Gastroesophageal sphincter (tissue), 4 donors: ENCODE data around the gene PNKD. TPM values are rescaled to one million over a fixed set of nuclear protein-coding genes. Genes with fewer than 3 reads are reported as not detected.

ENCODE experiments used
- ATAC-seq: fragments of 150-250 bp; one replicate; pipeline ENCODE4 v1.9.1; 2016; ENCODE audit warnings: mild to moderate bottlenecking, moderate library complexity
- H3K27ac ChIP-seq, 4 donors: fragments of 200-600 bp; sonication (generic) in 3 of 4; 1 replicate in 3 of 4; 2 replicates in 1 of 4; pipeline ENCODE4 v1.5.1; 2016 to 2019
- H3K27me3 ChIP-seq: fragments of 200-600 bp; sonication (generic); one replicate; pipeline ENCODE4 v1.5.1; 2019
- H3K36me3 ChIP-seq, 2 donors: fragments of 200-600 bp; sonication (generic); one replicate each; pipeline ENCODE4 v1.5.1; 2019; ENCODE audit warnings: control low read depth in 1 of 2
- H3K4me1 ChIP-seq, 3 donors: fragments of 200-600 bp; sonication (generic); 1 replicate in 2 of 3; 2 replicates in 1 of 3; pipeline ENCODE4 v1.5.1; 2016 to 2019; ENCODE audit warnings: control low read depth in 2 of 3
- H3K4me3 ChIP-seq, 2 donors: fragments of 200-600 bp; sonication (generic); one replicate each; pipeline ENCODE4 v1.5.1; 2019; ENCODE audit warnings: mild to moderate bottlenecking in 1 of 2, moderate library complexity in 1 of 2
- H3K9me3 ChIP-seq, 3 donors: fragments of 200-600 bp; sonication (generic); one replicate each; pipeline ENCODE4 v1.5.1; 2017 to 2019; ENCODE audit warnings: control low read depth in 2 of 3
- EP300 ChIP-seq: sonication (generic); formaldehyde crosslinking; IDR thresholded peaks from one replicate; pipeline ENCODE4 v1.6.1; 2017; ENCODE audit warnings: antibody characterized with exemption, mild to moderate bottlenecking
- POLR2A ChIP-seq, 2 donors: fragments of 450-650 bp; IDR thresholded peaks; one replicate each; pipeline ENCODE4 v1.6.1; 2017; ENCODE audit warnings: antibody characterized with exemption in 2 of 2, mild to moderate bottlenecking in 2 of 2, moderate library complexity in 1 of 2
- POLR2AphosphoS5 ChIP-seq: sonication (generic); formaldehyde crosslinking; IDR thresholded peaks from one replicate; pipeline ENCODE4 v1.6.1; 2017; ENCODE audit warnings: antibody characterized with exemption
- WGBS, 2 donors: methylation state at CpG; one replicate each; pipeline ENCODE4 v1.1.5; 2018; ENCODE audit warnings: low coverage in 1 of 2; 5-methylcytosine and 5-hydroxymethylcytosine counted together
- total RNA-seq, 4 donors: library from RNA; depleted of rRNA; stranded (reverse); fragments of >200 nt; gene quantifications; one replicate each; pipeline ENCODE4 v1.1.0, GENCODE V29; 2016
- TF ChIP-seq, protein P1 (sequence below), 4 experiments: fragments of 200-600 bp in 2 of 4; fragments of 450-650 bp in 2 of 4; sonication (generic) in 1 of 4; IDR thresholded peaks; one replicate each; pipeline ENCODE4 v1.5.1; 2017 to 2019; ENCODE audit warnings: antibody characterized with exemption in 4 of 4, mild to moderate bottlenecking in 2 of 4, moderate library complexity in 2 of 4

The PNKD gene
- total RNA-seq, 4 donors from 2014 or later = 48.6 to 60.2 (median 56.9) TPM

DNA sequence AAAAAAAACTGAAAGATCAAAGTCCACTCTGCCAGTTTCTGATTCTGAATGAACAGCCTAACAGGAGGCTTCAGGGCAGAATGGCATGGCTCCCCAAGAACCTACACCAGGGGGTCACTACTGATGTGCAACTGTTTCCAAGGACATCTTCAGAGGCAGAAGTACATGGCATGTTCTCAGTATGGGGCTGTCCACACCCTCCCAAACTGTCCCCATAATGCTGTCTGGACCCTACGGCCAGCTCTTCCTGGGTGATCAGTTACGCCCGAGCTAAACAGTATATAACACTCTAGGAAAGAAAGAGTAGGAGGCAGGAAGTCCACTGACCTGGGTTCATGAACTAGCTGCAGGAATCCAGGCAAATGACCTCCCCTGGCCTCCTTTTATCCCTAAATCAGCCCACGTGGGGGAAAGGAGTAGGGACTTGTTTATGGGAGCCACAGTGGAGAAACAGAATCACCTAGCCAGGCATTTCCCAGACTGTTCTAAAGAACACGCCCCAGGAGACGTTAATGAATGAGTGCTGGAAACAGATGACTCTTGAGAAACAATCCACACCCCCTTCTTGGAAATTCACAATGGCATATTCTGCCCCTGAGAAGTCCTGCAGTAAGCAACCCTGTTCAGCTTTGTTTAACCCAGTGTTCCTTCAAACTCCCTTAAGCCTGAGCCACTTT lies 19.5 kb downstream of the PNKD start:
- no peaks in the 10 kb centered on the region for H3K36me3 ChIP-seq

DNA sequence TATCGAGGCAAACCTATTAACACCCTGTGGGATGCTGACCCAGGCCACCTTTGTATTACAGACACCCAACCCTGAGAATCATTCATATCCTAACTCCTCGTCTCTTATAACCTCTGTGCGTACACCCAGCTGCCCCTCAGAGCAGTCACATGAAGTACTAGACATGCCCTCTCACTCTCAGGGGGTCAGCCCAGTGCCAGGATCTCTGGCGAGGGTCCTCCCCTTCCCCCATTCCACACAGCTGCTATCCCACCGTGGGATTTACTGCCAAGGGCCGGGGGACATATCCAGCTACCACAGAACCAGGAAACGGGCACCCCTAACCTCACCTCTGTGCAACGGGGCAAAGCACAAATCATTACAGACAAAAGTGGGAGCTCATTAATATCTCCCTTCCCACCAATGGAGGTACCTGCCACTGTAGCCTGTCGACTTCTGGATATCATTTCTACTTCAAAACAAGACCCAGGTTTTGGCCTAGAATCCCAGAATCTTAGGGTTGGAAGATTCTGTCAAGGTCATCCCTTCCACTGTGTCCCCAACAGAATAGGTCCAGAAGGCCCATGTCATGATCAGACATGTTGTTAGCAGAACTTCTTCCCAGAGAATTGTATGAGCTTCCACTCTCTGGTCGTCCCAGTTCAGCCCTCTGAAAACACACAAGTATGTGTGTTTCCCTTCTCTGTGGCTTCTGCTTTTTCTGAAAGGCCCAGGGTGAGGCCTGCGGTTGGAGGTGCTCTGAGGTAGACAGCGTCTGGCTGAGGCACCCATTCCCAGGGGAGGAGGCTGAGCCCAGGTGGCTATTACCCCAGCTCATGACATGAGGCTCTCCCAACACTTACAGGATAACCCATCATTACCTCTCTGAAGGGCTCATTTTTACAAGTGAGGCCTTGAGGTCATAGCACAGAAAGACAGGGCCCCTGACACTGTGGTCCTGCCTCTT lies 20.3 kb downstream of the PNKD start:
- ATAC-seq = no peak
- TF ChIP-seq POLR2AphosphoS5 (no peak), EP300 (no peak), POLR2A (IDR thresholded peaks at IDR 0.05) (no peak)
- TF ChIP-seq, protein P1, sequence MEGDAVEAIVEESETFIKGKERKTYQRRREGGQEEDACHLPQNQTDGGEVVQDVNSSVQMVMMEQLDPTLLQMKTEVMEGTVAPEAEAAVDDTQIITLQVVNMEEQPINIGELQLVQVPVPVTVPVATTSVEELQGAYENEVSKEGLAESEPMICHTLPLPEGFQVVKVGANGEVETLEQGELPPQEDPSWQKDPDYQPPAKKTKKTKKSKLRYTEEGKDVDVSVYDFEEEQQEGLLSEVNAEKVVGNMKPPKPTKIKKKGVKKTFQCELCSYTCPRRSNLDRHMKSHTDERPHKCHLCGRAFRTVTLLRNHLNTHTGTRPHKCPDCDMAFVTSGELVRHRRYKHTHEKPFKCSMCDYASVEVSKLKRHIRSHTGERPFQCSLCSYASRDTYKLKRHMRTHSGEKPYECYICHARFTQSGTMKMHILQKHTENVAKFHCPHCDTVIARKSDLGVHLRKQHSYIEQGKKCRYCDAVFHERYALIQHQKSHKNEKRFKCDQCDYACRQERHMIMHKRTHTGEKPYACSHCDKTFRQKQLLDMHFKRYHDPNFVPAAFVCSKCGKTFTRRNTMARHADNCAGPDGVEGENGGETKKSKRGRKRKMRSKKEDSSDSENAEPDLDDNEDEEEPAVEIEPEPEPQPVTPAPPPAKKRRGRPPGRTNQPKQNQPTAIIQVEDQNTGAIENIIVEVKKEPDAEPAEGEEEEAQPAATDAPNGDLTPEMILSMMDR (IDR thresholded peaks at IDR 0.05) = no peak
- H3K4me3 ChIP-seq = peak overlapping the region; percentile 92 to 99
- peaks cover 11 to 84% (median 49%) of the 10 kb centered on the region in 3 donors for H3K4me1 ChIP-seq
- H3K27me3 ChIP-seq = no peaks in the 10 kb centered on the region
- 18 to 42% methylated on average over 3 to 8 of the region's 12 CpGs for WGBS, 2 donors
- H3K36me3 ChIP-seq = no peaks in the 10 kb centered on the region
- H3K27ac ChIP-seq = peak overlapping the region; percentile 92 to 99 (median 95)
- no peaks in the 10 kb centered on the region for H3K9me3 ChIP-seq

More for the DNA sequence above, 19.5 kb downstream of the PNKD start:
- TF ChIP-seq, protein P1 (IDR thresholded peaks at IDR 0.05) = no peak
- TF ChIP-seq POLR2A (IDR thresholded peaks at IDR 0.05) (no peak), EP300 (no peak), POLR2AphosphoS5 (peak; percentile 96)
- Histone ChIP-seq H3K4me1 (peaks cover 15 to 88% (median 57%) of the 10 kb centered on the region in 3 donors), H3K4me3 (peak overlapping the region in 1 of 2 donors; percentile 92), H3K27me3 (no peaks in the 10 kb centered on the region), H3K27ac (peak overlapping the region; percentile 92 to 99 (median 95)), H3K9me3 (no peaks in the 10 kb centered on the region)
- ATAC-seq = peak; percentile 10
- 7 to 27% methylated on average over 3 of the region's 6 CpGs for WGBS, 2 donors

DNA sequence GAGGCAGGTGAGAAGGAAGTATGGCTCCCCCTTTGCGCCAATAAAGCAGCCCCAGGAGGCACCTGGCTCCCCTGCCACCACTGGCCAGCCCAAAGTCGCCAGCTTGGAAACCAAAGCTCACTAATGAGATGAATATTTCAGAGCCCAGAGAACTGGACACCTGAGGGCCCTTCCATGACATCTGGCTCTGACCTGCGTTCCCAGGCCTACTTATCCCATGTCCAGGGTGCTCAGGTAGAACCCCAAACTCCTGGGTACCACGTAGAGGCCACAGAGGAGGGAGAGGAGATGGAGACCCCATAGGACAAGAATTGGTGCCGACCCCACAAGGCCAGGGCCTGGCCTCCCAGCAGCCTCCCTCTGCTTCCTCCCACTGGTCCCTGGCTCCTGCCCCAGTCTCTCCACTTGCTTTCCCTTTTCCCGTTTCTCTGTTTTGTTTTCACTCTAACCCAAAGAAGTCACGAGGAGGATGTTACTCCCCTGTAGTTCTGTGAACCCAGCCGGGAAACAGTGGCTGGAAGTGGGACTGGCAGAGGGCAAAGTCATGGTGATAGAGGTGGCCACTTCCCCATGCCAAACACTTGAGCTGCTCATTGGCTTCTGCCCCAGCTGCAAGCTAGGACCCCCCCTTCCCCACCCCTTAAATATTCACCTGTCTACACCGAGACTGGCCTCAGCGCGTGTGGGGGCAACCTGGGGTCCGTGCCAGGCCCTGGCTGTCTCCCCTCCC lies 21.2 kb downstream of the PNKD start:
- Histone ChIP-seq H3K4me1 (peaks cover 11 to 80% (median 40%) of the 10 kb centered on the region in 3 donors), H3K4me3 (peak overlapping the region; percentile 92 to 99), H3K27me3 (no peaks in the 10 kb centered on the region), H3K27ac (peak overlapping the region; percentile 92 to 99 (median 95)), H3K9me3 (no peaks in the 10 kb centered on the region), H3K36me3 (no peaks in the 10 kb centered on the region)
- 20 to 21% methylated on average over 2 to 9 of the region's 12 CpGs for WGBS, 2 donors
- no peak for ATAC-seq
- TF ChIP-seq EP300 (no peak), POLR2AphosphoS5 (peak; percentile 55)

DNA sequence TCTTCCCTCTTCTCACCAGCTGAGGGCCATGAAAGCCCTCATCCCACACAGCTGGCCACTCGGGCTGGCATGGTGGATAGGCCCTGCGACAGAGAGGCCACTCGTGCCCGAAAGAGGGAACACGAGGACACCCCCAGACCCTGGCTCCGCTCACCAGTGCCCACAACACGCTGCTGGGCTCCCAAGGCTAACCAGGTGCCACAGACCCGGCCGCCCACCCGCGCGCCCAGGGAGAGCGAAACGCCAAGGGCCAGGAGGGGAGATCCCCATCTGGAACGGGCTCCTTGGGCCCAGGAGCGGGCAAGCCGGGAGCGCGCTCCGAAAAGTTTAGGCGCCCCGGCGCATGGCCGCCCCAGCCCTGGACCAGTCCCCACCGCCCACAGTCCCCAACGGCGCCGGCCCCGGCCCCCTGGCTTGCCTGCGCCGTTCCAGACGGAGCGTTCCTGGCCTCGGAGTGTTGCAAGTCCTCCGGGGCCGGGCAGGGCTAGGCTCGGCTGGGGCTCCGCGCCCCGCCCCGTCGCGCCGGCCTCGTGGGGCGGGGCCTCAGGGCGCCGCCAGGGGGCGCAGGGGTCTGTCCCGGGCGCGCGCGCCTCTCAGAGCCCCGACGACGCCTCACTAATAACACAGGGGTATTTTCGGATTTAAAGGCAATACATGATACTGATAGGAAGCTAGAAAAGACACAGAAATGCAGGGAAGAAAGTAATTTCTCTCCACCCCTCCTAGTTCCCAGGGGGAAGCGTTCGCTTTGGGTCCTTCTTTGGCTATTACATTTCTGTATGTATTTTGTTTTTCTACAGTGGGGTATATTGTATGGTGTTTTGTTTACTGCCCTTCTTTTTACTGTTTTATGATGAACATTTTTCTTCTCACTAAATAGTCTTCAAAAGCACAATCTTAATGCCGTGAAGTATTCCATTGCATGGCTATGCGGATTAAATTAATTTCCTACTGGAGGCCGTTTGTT lies 22.0 kb downstream of the PNKD start, which contains the start of gene TMBIM1:
TMBIM1 (minus strand) TSS at position 456 of the 967 bp plus-strand sequence. CDS start 10,362 bp downstream, outside the sequence.
- 22 to 32% methylated on average over 6 to 13 of the region's 63 CpGs for WGBS, 2 donors
- no peaks in the 10 kb centered on the region for H3K9me3 ChIP-seq

More for the DNA sequence above, 22.0 kb downstream of the PNKD start, which contains the start of gene TMBIM1:
- Histone ChIP-seq H3K4me1 (peaks cover 11 to 76% (median 39%) of the 10 kb centered on the region in 3 donors), H3K27me3 (no peaks in the 10 kb centered on the region), H3K27ac (peak within 1 kb of the TSS; percentile 92 to 99 (median 95)), H3K36me3 (no peaks in the 10 kb centered on the region), H3K4me3 (peak within 1 kb of the TSS; percentile 92 to 99)
- ATAC-seq = peak; percentile 91
- peak; percentile 81 to 89 for TF ChIP-seq POLR2A (IDR thresholded peaks at IDR 0.05)
- TF ChIP-seq, protein P1 (IDR thresholded peaks at IDR 0.05) = peak; percentile 70 to 96 (median 92)
- TF ChIP-seq POLR2AphosphoS5 = peak; percentile 91
- no peak for TF ChIP-seq EP300
